PC-9 (cell line): ENCODE measurements around the gene SYNPO. TPM values are rescaled to one million over a fixed set of nuclear protein-coding genes. Genes with fewer than 3 reads are reported as not detected.

ENCODE experiments used
- BruUV-seq: library from RNA; stranded (reverse); fragments of 400-500 nt; replicated peaks from 2 replicates; lab custom pipeline; 2021; lab: Mats Ljungman, UMichigan
- CTCF ChIA-PET: fragments of 300-600 bp; sonication (Branson Sonifier 250); formaldehyde crosslinking; loops from one replicate; lab custom pipeline; 2022; ENCODE audit warnings: antibody characterized with exemption; lab: Charles Lee
- POLR2A ChIA-PET: fragments of 300-600 bp; sonication (Branson Sonifier 250); formaldehyde crosslinking; loops from one replicate; lab custom pipeline; 2022; ENCODE audit warnings: antibody characterized with exemption; ENCODE audit not compliant: unreplicated experiment; lab: Charles Lee
- DNase-seq, 2 experiments: peaks; one replicate each; pipeline versions ENCODE4 v3.0.0 to v3.0.0-alpha.2; 2015 to 2022; ENCODE audit warnings: mixed read lengths in 1 of 2
- H2AFZ ChIP-seq: fragments of 200-600 bp; sonication (generic); 2 replicates; pipeline ENCODE4 v1.8.1; 2017; ENCODE audit warnings: antibody characterized with exemption
- H3F3A ChIP-seq: fragments of 200-600 bp; sonication (generic); 2 replicates; pipeline ENCODE4 v1.8.1; 2017; ENCODE audit warnings: antibody characterized with exemption, mild to moderate bottlenecking, low read depth; ENCODE audit not compliant: insufficient read depth
- H3K27ac ChIP-seq: fragments of 200-600 bp; sonication (generic); 2 replicates; pipeline ENCODE4 v1.6.1; 2016; ENCODE audit warnings: mixed run types
- H3K27me3 ChIP-seq: fragments of 200-600 bp; sonication (generic); 2 replicates; pipeline ENCODE4 v1.6.1; 2016; ENCODE audit warnings: low read depth, mixed run types; ENCODE audit not compliant: insufficient read depth
- H3K36me3 ChIP-seq: fragments of 200-600 bp; sonication (generic); 2 replicates; pipeline ENCODE4 v1.6.1; 2016; ENCODE audit warnings: low read depth, mixed run types
- H3K4me1 ChIP-seq: fragments of 200-600 bp; sonication (generic); replicated peaks from 2 replicates; pipeline ENCODE4 v1.6.1; 2016; ENCODE audit warnings: mixed run types; ENCODE audit not compliant: insufficient read depth
- H3K4me2 ChIP-seq: fragments of 200-600 bp; sonication (generic); 2 replicates; pipeline ENCODE4 v1.6.1; 2017; ENCODE audit warnings: mixed run types
- H3K4me3 ChIP-seq: fragments of 200-600 bp; sonication (generic); 2 replicates; pipeline ENCODE4 v1.6.1; 2016; ENCODE audit warnings: mixed run types
- H3K79me2 ChIP-seq: fragments of 200-600 bp; sonication (generic); 2 replicates; pipeline ENCODE4 v1.6.1; 2017; ENCODE audit warnings: low read depth, mixed run types
- H3K9me2 ChIP-seq: fragments of 200-600 bp; sonication (generic); 2 replicates; pipeline ENCODE4 v1.8.1; 2017; ENCODE audit warnings: mild to moderate bottlenecking; ENCODE audit not compliant: insufficient read depth
- H3K9me3 ChIP-seq: fragments of 200-600 bp; sonication (generic); 2 replicates; pipeline ENCODE4 v1.8.1; 2016; ENCODE audit warnings: low read depth; ENCODE audit not compliant: insufficient read depth
- H4K20me1 ChIP-seq: fragments of 200-600 bp; sonication (generic); 2 replicates; pipeline ENCODE4 v1.8.1; 2017; ENCODE audit not compliant: insufficient read depth
- EZH2 ChIP-seq: fragments of 200-600 bp; sonication (generic); IDR thresholded peaks from 2 replicates; pipeline ENCODE4 v1.8.0; 2017; ENCODE audit warnings: antibody characterized with exemption, low read depth
- intact Hi-C: fragments of 100-400 bp; cut with micrococcal nuclease; formaldehyde crosslinking; loops from one replicate; pipeline ENCODE4 v1.10.0; 2022; ENCODE audit not compliant: unreplicated experiment
- total RNA-seq: library from RNA; stranded (reverse); gene quantifications from 2 replicates; pipeline ENCODE4 v1.2.3, GENCODE V29; 2021
- TF ChIP-seq, protein P1 (sequence below): fragments of 200-600 bp; sonication (generic); conservative IDR thresholded peaks from 2 replicates; pipeline ENCODE4 v1.6.1; 2017; ENCODE audit warnings: mixed run types, antibody characterized with exemption, mild to moderate bottlenecking, moderate library complexity

Gene SYNPO
- total RNA-seq, 1 experiment from 2014 or later = 2.0 TPM

- H2AFZ ChIP-seq = no peak overlapping the region
- TF ChIP-seq EZH2 = no peak
- TF ChIP-seq, protein P1, sequence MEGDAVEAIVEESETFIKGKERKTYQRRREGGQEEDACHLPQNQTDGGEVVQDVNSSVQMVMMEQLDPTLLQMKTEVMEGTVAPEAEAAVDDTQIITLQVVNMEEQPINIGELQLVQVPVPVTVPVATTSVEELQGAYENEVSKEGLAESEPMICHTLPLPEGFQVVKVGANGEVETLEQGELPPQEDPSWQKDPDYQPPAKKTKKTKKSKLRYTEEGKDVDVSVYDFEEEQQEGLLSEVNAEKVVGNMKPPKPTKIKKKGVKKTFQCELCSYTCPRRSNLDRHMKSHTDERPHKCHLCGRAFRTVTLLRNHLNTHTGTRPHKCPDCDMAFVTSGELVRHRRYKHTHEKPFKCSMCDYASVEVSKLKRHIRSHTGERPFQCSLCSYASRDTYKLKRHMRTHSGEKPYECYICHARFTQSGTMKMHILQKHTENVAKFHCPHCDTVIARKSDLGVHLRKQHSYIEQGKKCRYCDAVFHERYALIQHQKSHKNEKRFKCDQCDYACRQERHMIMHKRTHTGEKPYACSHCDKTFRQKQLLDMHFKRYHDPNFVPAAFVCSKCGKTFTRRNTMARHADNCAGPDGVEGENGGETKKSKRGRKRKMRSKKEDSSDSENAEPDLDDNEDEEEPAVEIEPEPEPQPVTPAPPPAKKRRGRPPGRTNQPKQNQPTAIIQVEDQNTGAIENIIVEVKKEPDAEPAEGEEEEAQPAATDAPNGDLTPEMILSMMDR = no peak
- H3K9me2 ChIP-seq = no peaks in the 10 kb centered on the region
- CTCF ChIA-PET = interaction anchor here (0.5 kb wide), 1 partner anchor 543 kb away, joined by 12 read pairs; no protein-coding TSS in a partner anchor
- no peaks in the 10 kb centered on the region; the same call in 1 of the 2 replicates for H3K4me1 ChIP-seq
- H3K27ac ChIP-seq = no peak overlapping the region
- H4K20me1 ChIP-seq = no peaks in the 10 kb centered on the region
- H3K27me3 ChIP-seq = peaks cover 41% of the 10 kb centered on the region
- peaks cover 10% of the 10 kb centered on the region; the same call in 1 of the 2 replicates for H3F3A ChIP-seq
- H3K4me2 ChIP-seq = peak overlapping the region; percentile 79
- POLR2A ChIA-PET = no interaction called here
- H3K79me2 ChIP-seq = no peaks in the 10 kb centered on the region
- no peak for DNase-seq
- intact Hi-C loops = no loop called here
- no peaks in the 10 kb centered on the region for H3K36me3 ChIP-seq
- H3K9me3 ChIP-seq = no peaks in the 10 kb centered on the region
- BruUV-seq = no TSS peak
- H3K4me3 ChIP-seq = peak overlapping the region; percentile 45; the same call in 1 of the 2 replicates
Measured at GRCh38 chr5:150624334-150625163, 15.9 kb upstream of the SYNPO start.

- peaks cover 41% of the 10 kb centered on the region for H3K27me3 ChIP-seq
- no peaks in the 10 kb centered on the region for H3K9me3 ChIP-seq
- no peaks in the 10 kb centered on the region for H3K79me2 ChIP-seq
- DNase-seq = no peak
- BruUV-seq = no TSS peak
- peaks cover 14% of the 10 kb centered on the region; the same call in 1 of the 2 replicates for H3F3A ChIP-seq
- H3K36me3 ChIP-seq = no peaks in the 10 kb centered on the region
- no peaks in the 10 kb centered on the region; the same call in 1 of the 2 replicates for H3K4me1 ChIP-seq
- H3K9me2 ChIP-seq = no peaks in the 10 kb centered on the region
- H3K4me3 ChIP-seq = peak overlapping the region; percentile 45; the same call in 1 of the 2 replicates
- no peaks in the 10 kb centered on the region for H4K20me1 ChIP-seq
- no peak overlapping the region for H2AFZ ChIP-seq
- H3K4me2 ChIP-seq = peak overlapping the region; percentile 79
- ChIA-PET CTCF (no interaction called here), POLR2A (no interaction called here)
- TF ChIP-seq, protein P1 = no peak
- no peak for TF ChIP-seq EZH2
- intact Hi-C loops = no loop called here
- no peak overlapping the region for H3K27ac ChIP-seq
Measured at GRCh38 chr5:150625164-150625535, 15.3 kb upstream of the SYNPO start.

DNA sequence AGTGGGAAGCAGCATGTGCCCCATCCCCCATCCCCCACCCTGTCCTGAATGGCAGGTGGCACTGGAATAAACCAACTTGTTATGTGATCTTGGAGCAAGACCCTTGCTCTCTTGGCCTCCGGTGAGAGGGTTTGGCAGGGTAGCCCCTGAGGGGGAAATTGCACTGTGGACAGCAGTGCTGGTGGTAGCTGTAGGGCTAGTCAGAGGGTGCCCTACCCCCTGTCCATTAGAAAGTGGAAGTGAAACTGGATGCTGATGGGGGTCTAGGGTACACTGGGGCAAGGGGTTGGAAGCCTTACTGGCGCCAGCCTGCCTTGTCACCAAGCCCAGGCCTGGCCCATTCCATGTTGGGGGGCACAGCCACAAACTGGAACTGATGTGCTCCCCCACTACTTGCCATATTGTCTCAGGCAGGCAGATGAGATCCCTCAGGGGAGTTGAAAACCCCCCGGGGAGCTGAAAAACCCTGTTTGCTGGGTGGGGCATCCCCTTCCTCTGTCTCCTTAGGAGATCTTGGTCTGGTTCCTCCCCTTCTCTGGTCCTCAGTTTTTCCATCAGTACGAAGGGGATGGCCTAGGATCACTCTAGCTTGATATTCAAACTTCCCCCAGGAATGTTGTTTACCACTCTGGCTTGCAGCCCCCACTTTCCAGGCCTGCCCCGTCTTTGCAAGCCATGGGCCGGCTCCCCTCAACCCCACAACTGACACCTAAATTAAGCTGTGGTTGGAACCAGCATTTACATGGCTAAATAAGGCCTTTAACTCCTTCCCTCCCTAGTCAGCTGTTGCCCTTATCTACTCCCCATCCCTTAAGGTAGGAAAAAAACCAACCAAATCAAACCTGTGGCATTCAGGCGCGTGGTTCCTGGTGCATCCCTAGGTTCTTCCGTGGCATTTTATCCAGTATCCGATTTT, 14.4 kb upstream of the SYNPO start:
- POLR2A ChIA-PET = interaction anchor here (0.6 kb wide), 1 partner anchor 40 kb away, joined by 4 read pairs; no protein-coding TSS in a partner anchor
- H3F3A ChIP-seq = peaks cover 14% of the 10 kb centered on the region; the same call in 1 of the 2 replicates
- H3K79me2 ChIP-seq = no peaks in the 10 kb centered on the region
- H3K4me2 ChIP-seq = no peak overlapping the region
- TF ChIP-seq, protein P1 = no peak
- TF ChIP-seq EZH2 = no peak
- CTCF ChIA-PET = no interaction called here
- no peaks in the 10 kb centered on the region; the same call in 1 of the 2 replicates for H3K4me1 ChIP-seq
- no peaks in the 10 kb centered on the region for H4K20me1 ChIP-seq
- H3K27me3 ChIP-seq = peaks cover 41% of the 10 kb centered on the region
- H3K4me3 ChIP-seq = no peak overlapping the region
- no peak overlapping the region for H2AFZ ChIP-seq
- no peak for DNase-seq
- no peaks in the 10 kb centered on the region for H3K9me3 ChIP-seq
- H3K9me2 ChIP-seq = no peaks in the 10 kb centered on the region
- BruUV-seq = no TSS peak
- H3K27ac ChIP-seq = no peak overlapping the region
- H3K36me3 ChIP-seq = no peaks in the 10 kb centered on the region
- intact Hi-C loops = no loop called here
